ENCODE results near the gene NET1. TPM values are rescaled to one million over a fixed set of nuclear protein-coding genes. Genes with fewer than 3 reads are reported as not detected.

NET1 gene
- total and polyA plus RNA-seq, 12 donors, result 8.7 to 26.2 (median 20.3) TPM

DNA sequence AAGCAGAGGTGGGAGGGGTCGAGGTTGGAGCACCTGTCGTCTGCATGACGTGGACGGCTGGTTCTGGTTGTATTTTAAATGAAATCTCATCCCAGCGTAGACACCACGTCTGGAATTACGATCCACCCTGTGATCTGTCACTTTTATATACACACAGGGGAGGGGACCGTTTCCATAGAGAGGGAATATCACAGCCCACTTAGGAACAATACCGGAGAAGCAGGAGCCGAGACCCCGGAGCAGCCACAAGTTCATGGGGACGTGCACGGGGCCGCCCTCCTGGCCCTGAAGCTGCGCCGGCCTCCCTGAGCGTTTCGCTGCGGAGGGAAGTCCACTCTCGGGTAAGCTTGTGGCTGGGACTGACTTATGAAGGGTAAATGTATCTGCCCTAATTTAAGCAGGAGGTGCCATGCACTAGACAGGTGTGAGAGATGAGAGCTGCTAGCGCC, 47.4 kb upstream of the NET1 start, which contains the start of gene UCN3:
Gene UCN3, plus strand, starts transcription at position 77 of the 449 bp plus-strand sequence. CDS start 8,755 bp downstream, outside the sequence.
- Histone ChIP-seq H3K27me3 (peaks cover 7% of the 10 kb centered on the region), H3K27ac (no peak within 1 kb of the TSS), H3K4me3 (no peak within 1 kb of the TSS), H3K36me3 (replicated peaks in 1 of 2) (no peaks in the 10 kb centered on the region), H3K9me3 (replicated peaks in 1 of 3) (no peaks in the 10 kb centered on the region), H3K4me1 (replicated peaks in 1 of 2) (no peaks in the 10 kb centered on the region)
- DNase-seq, result no peak
- TF ChIP-seq, protein P1, sequence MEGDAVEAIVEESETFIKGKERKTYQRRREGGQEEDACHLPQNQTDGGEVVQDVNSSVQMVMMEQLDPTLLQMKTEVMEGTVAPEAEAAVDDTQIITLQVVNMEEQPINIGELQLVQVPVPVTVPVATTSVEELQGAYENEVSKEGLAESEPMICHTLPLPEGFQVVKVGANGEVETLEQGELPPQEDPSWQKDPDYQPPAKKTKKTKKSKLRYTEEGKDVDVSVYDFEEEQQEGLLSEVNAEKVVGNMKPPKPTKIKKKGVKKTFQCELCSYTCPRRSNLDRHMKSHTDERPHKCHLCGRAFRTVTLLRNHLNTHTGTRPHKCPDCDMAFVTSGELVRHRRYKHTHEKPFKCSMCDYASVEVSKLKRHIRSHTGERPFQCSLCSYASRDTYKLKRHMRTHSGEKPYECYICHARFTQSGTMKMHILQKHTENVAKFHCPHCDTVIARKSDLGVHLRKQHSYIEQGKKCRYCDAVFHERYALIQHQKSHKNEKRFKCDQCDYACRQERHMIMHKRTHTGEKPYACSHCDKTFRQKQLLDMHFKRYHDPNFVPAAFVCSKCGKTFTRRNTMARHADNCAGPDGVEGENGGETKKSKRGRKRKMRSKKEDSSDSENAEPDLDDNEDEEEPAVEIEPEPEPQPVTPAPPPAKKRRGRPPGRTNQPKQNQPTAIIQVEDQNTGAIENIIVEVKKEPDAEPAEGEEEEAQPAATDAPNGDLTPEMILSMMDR (IDR thresholded peaks at IDR 0.05), result no peak
- no peak for TF ChIP-seq POLR2A (IDR thresholded peaks at IDR 0.05)
- 52 to 74% (median 58%) methylated on average over 12 to 21 of the region's 21 CpGs for WGBS, 4 donors
- intact Hi-C loops (cut with DNase I), result no loop called here

DNA sequence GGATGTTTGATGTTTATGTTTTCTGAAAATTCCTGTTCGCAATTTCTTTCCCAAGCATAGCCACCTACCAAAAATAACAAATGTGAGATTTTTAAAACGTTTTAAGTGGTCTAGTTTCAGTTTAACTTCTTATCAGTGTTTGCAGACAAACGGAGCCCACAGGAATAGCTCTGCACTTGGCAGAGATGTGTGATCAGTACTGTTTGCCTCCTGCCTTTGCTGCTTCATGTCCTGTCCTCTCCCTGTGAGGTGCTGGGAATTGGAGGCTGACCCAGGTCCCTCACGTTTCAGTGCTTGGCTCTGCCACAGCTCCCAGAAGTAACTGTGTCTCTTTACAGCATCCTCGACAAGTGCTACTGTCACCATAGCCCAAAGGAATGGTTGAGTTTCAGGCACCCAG, 46.4 kb upstream of the NET1 start:
- DNase-seq, result no peak
- 20 to 28% (median 23%) methylated on average over 4 to 5 of the region's 5 CpGs for WGBS, 4 donors
- TF ChIP-seq, protein P1 (IDR thresholded peaks at IDR 0.05), result no peak
- no peak for TF ChIP-seq POLR2A (IDR thresholded peaks at IDR 0.05)

DNA sequence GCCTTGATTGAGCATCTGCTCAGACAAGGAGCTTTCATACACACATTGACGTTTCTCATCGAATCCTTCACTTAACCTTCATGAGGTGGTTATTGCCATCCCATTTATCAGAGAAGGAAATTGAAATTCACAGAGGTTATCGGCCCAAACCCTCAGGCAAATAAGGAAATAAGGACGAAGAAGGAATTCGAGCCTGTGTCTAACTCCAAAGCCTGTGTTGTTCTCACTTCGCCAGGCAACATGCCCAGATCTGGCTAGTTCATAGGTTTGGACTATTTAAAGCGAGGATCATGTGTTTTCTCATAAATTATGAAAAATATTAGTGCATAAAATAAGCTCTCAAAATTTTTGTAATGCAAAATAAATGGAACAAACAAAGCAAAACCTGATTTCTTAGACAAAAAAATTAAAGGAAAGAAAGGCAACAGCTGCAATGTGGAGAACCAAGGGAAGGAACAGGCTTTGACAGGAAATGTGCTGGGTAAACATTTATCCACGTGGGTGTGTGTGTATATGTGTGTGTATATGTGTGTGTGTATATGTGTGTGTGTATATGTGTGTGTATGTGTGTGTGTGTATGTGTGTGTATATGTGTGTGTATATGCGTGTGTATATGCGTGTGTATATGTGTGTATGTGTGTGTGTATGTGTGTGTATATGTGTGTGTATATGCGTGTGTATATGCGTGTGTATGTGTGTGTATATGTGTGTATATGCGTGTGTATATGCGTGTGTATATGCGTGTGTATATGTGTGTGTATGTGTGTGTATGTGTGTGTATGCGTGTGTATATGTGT, 42.8 kb upstream of the NET1 start:
- 64 to 82% (median 80%) methylated on average over 10 to 16 of the region's 16 CpGs for WGBS, 4 donors
- Histone ChIP-seq H3K9me3 (replicated peaks in 1 of 3) (no peaks in the 10 kb centered on the region), H3K4me3 (no peak overlapping the region), H3K36me3 (replicated peaks in 1 of 2) (no peaks in the 10 kb centered on the region), H3K27me3 (no peaks in the 10 kb centered on the region), H3K4me1 (replicated peaks in 1 of 2) (no peaks in the 10 kb centered on the region), H3K27ac (no peak overlapping the region)
- TF ChIP-seq, protein P1 (IDR thresholded peaks at IDR 0.05), result no peak
- TF ChIP-seq POLR2A (IDR thresholded peaks at IDR 0.05), result no peak
- no peak for DNase-seq
- intact Hi-C loops (cut with DNase I), result no loop called here

More for the DNA sequence above, 46.4 kb upstream of the NET1 start:
- H3K36me3 ChIP-seq (replicated peaks in 1 of 2), result no peaks in the 10 kb centered on the region
- no peaks in the 10 kb centered on the region for H3K4me1 ChIP-seq (replicated peaks in 1 of 2)
- H3K4me3 ChIP-seq, result no peak overlapping the region
- H3K9me3 ChIP-seq (replicated peaks in 1 of 3), result no peaks in the 10 kb centered on the region
- H3K27ac ChIP-seq, result no peak overlapping the region
- H3K27me3 ChIP-seq, result peaks cover 7% of the 10 kb centered on the region
- intact Hi-C loops (cut with DNase I), result no loop called here

DNA sequence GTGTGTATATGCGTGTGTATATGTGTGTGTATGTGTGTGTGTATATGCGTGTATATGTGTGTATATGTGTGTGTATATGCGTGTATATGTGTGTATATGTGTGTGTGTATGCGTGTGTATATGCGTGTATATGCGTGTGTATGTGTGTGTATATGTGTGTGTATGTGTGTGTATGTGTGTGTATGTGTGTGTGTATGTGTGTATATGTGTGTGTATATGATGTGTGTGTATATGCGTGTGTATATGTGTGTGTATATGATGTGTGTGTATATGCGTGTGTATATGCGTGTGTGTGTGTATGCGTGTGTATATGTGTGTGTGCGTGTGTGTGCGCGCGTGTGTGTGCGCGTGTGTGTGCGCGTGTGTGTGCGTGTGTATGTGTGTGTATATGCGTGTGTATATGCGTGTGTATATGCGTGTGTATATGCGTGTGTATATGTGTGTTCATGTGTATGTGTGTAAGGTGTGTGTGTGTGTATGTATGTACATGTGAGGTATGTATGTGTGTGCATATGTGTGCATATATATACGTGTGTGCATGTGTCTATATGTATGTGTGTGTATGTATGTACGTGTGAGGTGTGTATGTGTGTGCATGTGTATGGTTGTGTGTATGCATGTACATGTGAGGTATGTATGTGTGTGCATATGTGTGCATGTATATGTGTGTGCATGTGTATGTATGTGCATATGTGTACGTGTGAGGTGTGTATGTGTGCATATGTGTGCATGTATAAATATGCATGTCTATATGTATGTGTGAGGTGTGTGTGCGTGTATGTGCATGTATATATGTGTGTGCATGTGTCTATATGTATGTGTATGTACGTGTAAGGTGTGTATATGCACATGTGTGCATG, 41.6 kb upstream of the NET1 start:
- no peaks in the 10 kb centered on the region for H3K4me1 ChIP-seq (replicated peaks in 1 of 2)
- WGBS, 4 donors, result 58 to 92% (median 81%) methylated on average over 21 to 28 of the region's 28 CpGs
- H3K36me3 ChIP-seq (replicated peaks in 1 of 2), result no peaks in the 10 kb centered on the region
- DNase-seq, result no peak
- no peak overlapping the region for H3K4me3 ChIP-seq
- H3K27me3 ChIP-seq, result no peaks in the 10 kb centered on the region
- H3K9me3 ChIP-seq (replicated peaks in 1 of 3), result no peaks in the 10 kb centered on the region
- no peak for TF ChIP-seq POLR2A (IDR thresholded peaks at IDR 0.05)
- TF ChIP-seq, protein P1 (IDR thresholded peaks at IDR 0.05), result no peak
- no peak overlapping the region for H3K27ac ChIP-seq
- intact Hi-C loops (cut with DNase I), result no loop called here

All from adrenal gland (tissue), 12 donors.